H9 (cell line): ENCODE results near the gene ULK2. TPM values are rescaled to one million over a fixed set of nuclear protein-coding genes. Genes with fewer than 3 reads are reported as not detected.

ENCODE experiments used
- DNase-seq: peaks from one replicate; pipeline ENCODE4 v3.0.0-alpha.2; 2017
- H2AFZ ChIP-seq: one replicate; pipeline ENCODE4 v1.6.1; 2013; ENCODE audit warnings: mild to moderate bottlenecking, low read length, control low read depth, moderate library complexity
- H2AK5ac ChIP-seq: 2 replicates; pipeline ENCODE4 v1.6.1; 2013; ENCODE audit warnings: low read length, control low read depth, mixed read lengths; ENCODE audit not compliant: insufficient read length
- H2BK120ac ChIP-seq: one replicate; pipeline ENCODE4 v1.6.1; 2013; ENCODE audit warnings: low read depth, mild to moderate bottlenecking, low read length, control low read depth, inconsistent platforms; ENCODE audit not compliant: poor library complexity, severe bottlenecking
- H2BK12ac ChIP-seq: 2 replicates; pipeline ENCODE4 v1.6.1; 2013; ENCODE audit warnings: low read length, control low read depth, mixed read lengths, low read depth; ENCODE audit not compliant: insufficient read length
- H2BK15ac ChIP-seq: 2 replicates; pipeline ENCODE4 v1.6.1; 2013; ENCODE audit warnings: low read depth, low read length, control low read depth
- H2BK20ac ChIP-seq: one replicate; pipeline ENCODE4 v1.6.1; 2013; ENCODE audit warnings: low read depth, mild to moderate bottlenecking, low read length, control low read depth, inconsistent platforms; ENCODE audit not compliant: poor library complexity, severe bottlenecking
- H2BK5ac ChIP-seq: 2 replicates; pipeline ENCODE4 v1.6.1; 2013; ENCODE audit warnings: low read length, control low read depth, mixed read lengths; ENCODE audit not compliant: insufficient read length
- H3K14ac ChIP-seq: 2 replicates; pipeline ENCODE4 v1.6.1; 2013; ENCODE audit warnings: low read length, control low read depth; ENCODE audit not compliant: insufficient read depth
- H3K18ac ChIP-seq: 2 replicates; pipeline ENCODE4 v1.6.1; 2013; ENCODE audit warnings: low read depth, mild to moderate bottlenecking, mixed read lengths, low read length, control low read depth; ENCODE audit not compliant: insufficient read length
- H3K23ac ChIP-seq: 2 replicates; pipeline ENCODE4 v1.6.1; 2013; ENCODE audit warnings: low read length, control low read depth, mixed read lengths, low read depth; ENCODE audit not compliant: insufficient read length
- H3K23me2 ChIP-seq: 2 replicates; pipeline ENCODE4 v1.6.1; 2013; ENCODE audit warnings: low read depth, mild to moderate bottlenecking, mixed read lengths, low read length, control low read depth; ENCODE audit not compliant: insufficient read length, poor library complexity, severe bottlenecking
- H3K27ac ChIP-seq: 2 replicates; pipeline ENCODE4 v1.5.1; 2013; ENCODE audit warnings: low read length, control low read depth, mixed read lengths, low read depth; ENCODE audit not compliant: insufficient read length
- H3K27me3 ChIP-seq: 2 replicates; pipeline ENCODE4 v1.6.1; 2013; ENCODE audit warnings: low read length, control low read depth, inconsistent platforms; ENCODE audit not compliant: insufficient read depth
- H3K4ac ChIP-seq: 2 replicates; pipeline ENCODE4 v1.6.1; 2013; ENCODE audit warnings: low read depth, mild to moderate bottlenecking, control low read depth, inconsistent platforms, low read length, moderate library complexity
- H3K4me1 ChIP-seq: 2 replicates; pipeline ENCODE4 v1.6.1; 2013; ENCODE audit warnings: low read length, control low read depth, inconsistent platforms; ENCODE audit not compliant: insufficient read depth
- H3K4me2 ChIP-seq: 2 replicates; pipeline ENCODE4 v1.6.1; 2013; ENCODE audit warnings: low read length, control low read depth, mixed read lengths; ENCODE audit not compliant: insufficient read length, insufficient read depth
- H3K56ac ChIP-seq: 2 replicates; pipeline ENCODE4 v1.6.1; 2013; ENCODE audit warnings: low read depth, mild to moderate bottlenecking, mixed read lengths, low read length, control low read depth; ENCODE audit not compliant: insufficient read length
- H3K79me1 ChIP-seq: 2 replicates; pipeline ENCODE4 v1.6.1; 2013; ENCODE audit warnings: low read depth, mild to moderate bottlenecking, moderate library complexity, low read length, control low read depth, inconsistent platforms; ENCODE audit not compliant: insufficient read depth, poor library complexity, severe bottlenecking
- H3K79me2 ChIP-seq: 2 replicates; pipeline ENCODE4 v1.6.1; 2013; ENCODE audit warnings: low read length, control low read depth, inconsistent platforms; ENCODE audit not compliant: insufficient read depth
- H3K9ac ChIP-seq: 2 replicates; pipeline ENCODE4 v1.6.1; 2013; ENCODE audit warnings: low read length, control low read depth, mixed read lengths; ENCODE audit not compliant: insufficient read length; ENCODE audit errors: extremely low read depth
- H3K9me3 ChIP-seq: one replicate; pipeline ENCODE4 v1.6.1; 2013; ENCODE audit warnings: low read depth, low read length, inconsistent platforms; ENCODE audit not compliant: control insufficient read depth
- H3T11ph ChIP-seq: one replicate; pipeline ENCODE4 v1.6.1; 2013; ENCODE audit warnings: mild to moderate bottlenecking, low read length, control low read depth, inconsistent platforms
- H4K20me1 ChIP-seq: one replicate; pipeline ENCODE4 v1.6.1; 2013; ENCODE audit not compliant: control insufficient read depth, insufficient read length, insufficient read depth
- H4K5ac ChIP-seq: 2 replicates; pipeline ENCODE4 v1.6.1; 2013; ENCODE audit warnings: low read depth, mild to moderate bottlenecking, mixed read lengths, low read length, control low read depth; ENCODE audit not compliant: insufficient read length
- H4K8ac ChIP-seq: replicated peaks from 2 replicates; pipeline ENCODE4 v1.6.1; 2013; ENCODE audit warnings: low read length, control low read depth, mixed read lengths, low read depth; ENCODE audit not compliant: insufficient read length
- H4K91ac ChIP-seq: 2 replicates; pipeline ENCODE4 v1.6.1; 2013; ENCODE audit warnings: low read depth, mild to moderate bottlenecking, moderate library complexity, mixed read lengths, low read length, control low read depth; ENCODE audit not compliant: insufficient read length
- H3K27ac Mint-ChIP-seq, 3 experiments: 2 replicates in 2 of 3; 3 replicates in 1 of 3; pipeline ENCODE4 v1.8.0; 2020 to 2021; ENCODE audit warnings: mixed read lengths in 3 of 3, mild to moderate bottlenecking in 1 of 3, moderate library complexity in 1 of 3
- H3K27me3 Mint-ChIP-seq: 2 replicates; pipeline ENCODE4 v1.8.0; 2021; ENCODE audit warnings: low read depth, mild to moderate bottlenecking, moderate library complexity, mixed read lengths
- H3K36me3 Mint-ChIP-seq, 3 experiments: 2 replicates in 2 of 3; 3 replicates in 1 of 3; pipeline ENCODE4 v1.8.0; 2020 to 2021; ENCODE audit warnings: low read depth in 3 of 3, mixed read lengths in 3 of 3; ENCODE audit not compliant: insufficient read depth in 1 of 3
- H3K4me1 Mint-ChIP-seq, 2 experiments: 2 replicates each; pipeline ENCODE4 v1.8.0; 2020; ENCODE audit warnings: mixed read lengths in 2 of 2
- H3K4me3 Mint-ChIP-seq, 2 experiments: 2 replicates in 1 of 2; 3 replicates in 1 of 2; pipeline ENCODE4 v1.8.0; 2020 to 2021; ENCODE audit warnings: mild to moderate bottlenecking in 2 of 2, mixed read lengths in 2 of 2, moderate library complexity in 1 of 2
- H3K9me3 Mint-ChIP-seq, 2 experiments: 2 replicates in 1 of 2; 3 replicates in 1 of 2; pipeline ENCODE4 v1.8.0; 2020; ENCODE audit warnings: mild to moderate bottlenecking in 2 of 2, mixed read lengths in 2 of 2, moderate library complexity in 1 of 2
- WGBS: extraction: QIAGEN DNeasy Blood & Tissue Kit; methylation state at CpG from one replicate; pipeline ENCODE4 v1.1.7; 2013; ENCODE audit warnings: missing lambda C conversion rate, low lambda C conversion rate, mixed read lengths; ENCODE audit not compliant: insufficient read length; ENCODE audit errors: extremely low coverage; 5-methylcytosine and 5-hydroxymethylcytosine counted together
- total RNA-seq: library from RNA; stranded (reverse); gene quantifications from 2 replicates; pipeline ENCODE4 v1.2.1, GENCODE V29; 2021
- TF ChIP-seq, protein P1 (sequence below): fragments of 200-600 bp; sonication (generic); conservative IDR thresholded peaks from 3 replicates; pipeline ENCODE4 v1.8.0; 2021; ENCODE audit warnings: antibody characterized with exemption, mild to moderate bottlenecking

Gene ULK2
- total RNA-seq, 1 experiment from 2014 or later: 11.5 TPM

- DNase-seq: peak; percentile 95
- H3K18ac ChIP-seq: no peak overlapping the region
- Mint-ChIP-seq H3K27ac (no peak overlapping the region), H3K4me1 (peaks cover 7 to 11% of the 10 kb centered on the region in 2 experiments), H3K4me3 (no peak overlapping the region), H3K36me3 (no peaks in the 10 kb centered on the region), H3K9me3 (no peaks in the 10 kb centered on the region; a peak in 1 of 5 replicates), H3K27me3 (peaks cover 14% of the 10 kb centered on the region)
- no peak overlapping the region for H3K4ac ChIP-seq
- no peaks in the 10 kb centered on the region for H4K20me1 ChIP-seq
- no peak overlapping the region for H3K9ac ChIP-seq
- no peaks in the 10 kb centered on the region for H3K4me1 ChIP-seq
- H4K5ac ChIP-seq: no peak overlapping the region
- H2BK15ac ChIP-seq: no peak overlapping the region
- TF ChIP-seq, protein P1, sequence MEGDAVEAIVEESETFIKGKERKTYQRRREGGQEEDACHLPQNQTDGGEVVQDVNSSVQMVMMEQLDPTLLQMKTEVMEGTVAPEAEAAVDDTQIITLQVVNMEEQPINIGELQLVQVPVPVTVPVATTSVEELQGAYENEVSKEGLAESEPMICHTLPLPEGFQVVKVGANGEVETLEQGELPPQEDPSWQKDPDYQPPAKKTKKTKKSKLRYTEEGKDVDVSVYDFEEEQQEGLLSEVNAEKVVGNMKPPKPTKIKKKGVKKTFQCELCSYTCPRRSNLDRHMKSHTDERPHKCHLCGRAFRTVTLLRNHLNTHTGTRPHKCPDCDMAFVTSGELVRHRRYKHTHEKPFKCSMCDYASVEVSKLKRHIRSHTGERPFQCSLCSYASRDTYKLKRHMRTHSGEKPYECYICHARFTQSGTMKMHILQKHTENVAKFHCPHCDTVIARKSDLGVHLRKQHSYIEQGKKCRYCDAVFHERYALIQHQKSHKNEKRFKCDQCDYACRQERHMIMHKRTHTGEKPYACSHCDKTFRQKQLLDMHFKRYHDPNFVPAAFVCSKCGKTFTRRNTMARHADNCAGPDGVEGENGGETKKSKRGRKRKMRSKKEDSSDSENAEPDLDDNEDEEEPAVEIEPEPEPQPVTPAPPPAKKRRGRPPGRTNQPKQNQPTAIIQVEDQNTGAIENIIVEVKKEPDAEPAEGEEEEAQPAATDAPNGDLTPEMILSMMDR: peak; percentile 89
- no peaks in the 10 kb centered on the region for H3K23me2 ChIP-seq
- H2BK12ac ChIP-seq: no peak overlapping the region
- H2BK20ac ChIP-seq: no peak overlapping the region
- H3K4me2 ChIP-seq: no peak overlapping the region
- H3T11ph ChIP-seq: no peak overlapping the region
- no peak overlapping the region for H2AK5ac ChIP-seq
- no peak overlapping the region for H2AFZ ChIP-seq
- no peak overlapping the region for H3K14ac ChIP-seq
- no peak overlapping the region for H4K8ac ChIP-seq
- no peak overlapping the region for H2BK5ac ChIP-seq
- WGBS: no CpG with 5 or more reads among the region's 15 CpGs
- H4K91ac ChIP-seq: no peak overlapping the region
- no peak overlapping the region for H3K23ac ChIP-seq
- H3K56ac ChIP-seq: no peak overlapping the region
- no peaks in the 10 kb centered on the region for H3K79me2 ChIP-seq
- H3K79me1 ChIP-seq: no peaks in the 10 kb centered on the region
- H3K27ac ChIP-seq: no peak overlapping the region
- no peak overlapping the region for H2BK120ac ChIP-seq
- H3K27me3 ChIP-seq: no peaks in the 10 kb centered on the region
- no peaks in the 10 kb centered on the region for H3K9me3 ChIP-seq
Measured at GRCh38 chr17:19762515-19762961, 105.2 kb downstream of the ULK2 start.
